ENCODE results near the gene NOC2L. TPM values are rescaled to one million over a fixed set of nuclear protein-coding genes. Genes with fewer than 3 reads are reported as not detected.

The NOC2L gene
- total RNA-seq, 1 experiment from 2014 or later: 130 TPM

GRCh38 chr1:914891-915280, 44.2 kb downstream of the NOC2L start:
- Histone ChIP-seq H3K4me1 (ENCODE audit: insufficient read depth, low read length) (no peaks in the 10 kb centered on the region), H4K5ac (ENCODE audit: insufficient read length, low read depth, low read length) (no peak overlapping the region), H3K79me1 (ENCODE audit: insufficient read depth, low read depth, low read length, poor library complexity, severe bottlenecking) (no peaks in the 10 kb centered on the region), H2AFZ (ENCODE audit: low read length) (no peak overlapping the region), H4K20me1 (ENCODE audit: control insufficient read depth, insufficient read depth, insufficient read length) (no peaks in the 10 kb centered on the region), H3K9me3 (ENCODE audit: control insufficient read depth, low read depth, low read length) (no peaks in the 10 kb centered on the region), H4K91ac (ENCODE audit: insufficient read length, low read depth, low read length) (no peak overlapping the region), H2BK15ac (ENCODE audit: low read depth, low read length) (no peak overlapping the region), H2BK12ac (ENCODE audit: insufficient read length, low read depth, low read length) (no peak overlapping the region), H3K14ac (ENCODE audit: insufficient read depth, low read length) (no peak overlapping the region; the same call in 1 of the 2 replicates), H2AK5ac (ENCODE audit: insufficient read length, low read length) (no peak overlapping the region), H3K56ac (ENCODE audit: insufficient read length, low read depth, low read length) (no peak overlapping the region), H3K27ac (ENCODE audit: insufficient read length, low read depth, low read length) (no peak overlapping the region), H3K9ac (ENCODE audit: extremely low read depth, insufficient read length, low read length) (no peak overlapping the region), H3K27me3 (ENCODE audit: insufficient read depth, low read length) (peaks cover 3% of the 10 kb centered on the region; the same call in 1 of the 2 replicates), H3K4me2 (ENCODE audit: insufficient read depth, insufficient read length, low read length) (no peak overlapping the region), H2BK20ac (ENCODE audit: low read depth, low read length, poor library complexity, severe bottlenecking) (no peak overlapping the region), H3K79me2 (ENCODE audit: insufficient read depth, low read length) (no peaks in the 10 kb centered on the region), H3K18ac (ENCODE audit: insufficient read length, low read depth, low read length) (no peak overlapping the region), H2BK120ac (ENCODE audit: low read depth, low read length, poor library complexity, severe bottlenecking) (no peak overlapping the region), H4K8ac (replicated peaks; ENCODE audit: insufficient read length, low read depth, low read length) (no peak overlapping the region), H3K4ac (ENCODE audit: low read depth, low read length) (no peak overlapping the region), H2BK5ac (ENCODE audit: insufficient read length, low read length) (no peak overlapping the region), H3K23ac (ENCODE audit: insufficient read length, low read depth, low read length) (no peak overlapping the region), H3K23me2 (ENCODE audit: insufficient read length, low read depth, low read length, poor library complexity, severe bottlenecking) (no peaks in the 10 kb centered on the region), H3T11ph (ENCODE audit: low read length) (no peak overlapping the region)
- peaks cover 0 to 2% (median 0%) of the 10 kb centered on the region in 3 experiments; a peak in 1 of 7 replicates for H3K36me3 Mint-ChIP-seq (ENCODE audit: insufficient read depth in 1 of 3, low read depth in 3 of 3)
- H3K27me3 Mint-ChIP-seq (ENCODE audit: low read depth): peaks cover 93% of the 10 kb centered on the region
- no peak for TF ChIP-seq CTCF (conservative IDR thresholded peaks at IDR 0.05)
- H3K4me3 Mint-ChIP-seq: no peak overlapping the region; a peak in 1 of 5 replicates
- no peak overlapping the region for H3K27ac Mint-ChIP-seq
- no CpG with 5 or more reads among the region's 6 CpGs for WGBS (ENCODE audit: extremely low coverage, insufficient read length, low lambda C conversion rate)
- peaks cover 6 to 9% of the 10 kb centered on the region in 2 experiments; a peak in 3 of 4 replicates for H3K4me1 Mint-ChIP-seq
- no peak for DNase-seq
- peaks cover 0 to 2% of the 10 kb centered on the region in 2 experiments; a peak in 2 of 5 replicates for H3K9me3 Mint-ChIP-seq

Data from H9 (cell line).